K562 (cell line): ENCODE results near the gene SDC3. TPM values are rescaled to one million over a fixed set of nuclear protein-coding genes. Genes with fewer than 3 reads are reported as not detected.

Source experiments
- ARID1B ChIP-seq: fragments of 450-650 bp; IDR thresholded peaks from 2 replicates; pipeline ENCODE4 v1.6.1; 2016; ENCODE audit warnings: antibody characterized with exemption, mild to moderate bottlenecking, inconsistent platforms
- BHLHE40 ChIP-seq: IDR thresholded peaks from 2 replicates; pipeline ENCODE4 v1.6.1; 2011; ENCODE audit warnings: low read length, improper control_type of control experiment
- EP400 ChIP-seq: fragments of 450-650 bp; IDR thresholded peaks from 2 replicates; pipeline ENCODE4 v1.6.1; 2017; ENCODE audit warnings: antibody characterized with exemption, mild to moderate bottlenecking, moderate library complexity
- GATAD2A ChIP-seq: fragments of 450-650 bp; IDR thresholded peaks from 2 replicates; pipeline ENCODE4 v1.6.1; 2017
- MYNN ChIP-seq, 2 experiments: sonication (generic); formaldehyde crosslinking in 1 of 2; IDR thresholded peaks; 2 replicates each; pipeline versions ENCODE4 v1.5.0 to v1.6.1; 2016 to 2020; ENCODE audit warnings: antibody characterized with exemption in 1 of 2, missing genetic modification reagents in 1 of 2
- ZKSCAN8 ChIP-seq: fragments of 200-800 bp; sonication (Bioruptor generic); IDR thresholded peaks from 2 replicates; pipeline ENCODE4 v1.6.1; 2016; ENCODE audit warnings: missing genetic modification characterization, missing compliant biosample characterization
- ZNF184 ChIP-seq: sonication (generic); formaldehyde crosslinking; IDR thresholded peaks from 2 replicates; pipeline ENCODE4 v1.5.0; 2020; ENCODE audit warnings: missing genetic modification reagents
- ZNF23 ChIP-seq: fragments of 250-450 bp; sonication (Bioruptor Pico); IDR thresholded peaks from 2 replicates; pipeline ENCODE4 v1.4.0; 2020; ENCODE audit warnings: mild to moderate bottlenecking
- ZNF785 ChIP-seq: fragments of 250-450 bp; sonication (Bioruptor Pico); IDR thresholded peaks from 2 replicates; pipeline ENCODE4 v1.4.0; 2020; ENCODE audit warnings: mild to moderate bottlenecking
- polyA plus RNA-seq, 8 experiments: library from polyadenylated mRNA; depleted of rRNA in 4 of 8; stranded (reverse) in 5 of 8; unstranded in 3 of 8; fragments of >200 nt; fragmentation: Nextera tagmentation in 2 of 8; fragmentation: Illumina TruSeq in 1 of 8; extraction: Ambion mirVana in 2 of 8; extraction: Trizol in 1 of 8; gene quantifications; 2 replicates each; pipeline versions ENCODE4 v1.2.1 to v1.2.3, GENCODE V29; 2011 to 2014; ENCODE audit warnings: inconsistent platforms in 1 of 8, missing spikeins in 1 of 8
- total RNA-seq, 7 experiments: library from RNA; depleted of rRNA in 6 of 7; stranded (reverse); fragments of >200 nt in 6 of 7; fragmentation: Illumina TruSeq in 2 of 7; extraction: Trizol in 2 of 7; gene quantifications; 2 replicates each; pipeline versions ENCODE4 v1.2.1 to v1.2.3, GENCODE V29; 2011 to 2021; ENCODE audit warnings: low replicate concordance in 1 of 7
- TF ChIP-seq, protein P1 (sequence below): fragments of 450-650 bp; IDR thresholded peaks from 2 replicates; pipeline ENCODE4 v1.6.1; 2016; ENCODE audit warnings: mild to moderate bottlenecking
- TF ChIP-seq, protein P2 (sequence below): fragments of 450-650 bp; IDR thresholded peaks from 2 replicates; pipeline ENCODE4 v1.6.1; 2016
- TF ChIP-seq, protein P3 (sequence below): sonication (generic); formaldehyde crosslinking; IDR thresholded peaks from 2 replicates; pipeline ENCODE4 v1.8.1; 2023; ENCODE audit warnings: mild to moderate bottlenecking, missing genetic modification reagents
- TF ChIP-seq, protein P4 (sequence below): fragments of 250-450 bp; sonication (Bioruptor Pico); IDR thresholded peaks from 2 replicates; pipeline ENCODE4 v1.4.0; 2020; ENCODE audit warnings: mild to moderate bottlenecking, moderate library complexity
- TF ChIP-seq, protein P5 (sequence below): conservative IDR thresholded peaks from 2 replicates; pipeline ENCODE4 v1.6.1; 2011; ENCODE audit warnings: low read depth, mild to moderate bottlenecking, low read length; ENCODE audit not compliant: control insufficient read depth
- TF ChIP-seq, protein P6 (sequence below): sonication (generic); formaldehyde crosslinking; IDR thresholded peaks from 2 replicates; pipeline ENCODE4 v1.8.0; 2022; ENCODE audit warnings: missing genetic modification reagents, mild to moderate bottlenecking, moderate library complexity, borderline replicate concordance

The SDC3 gene
- total and polyA plus RNA-seq, 9 of the 15 experiments (the other 6 are each of a cell fraction or from before 2014, with no cell fraction given) = 0.38 to 44.1 (median 12.1) TPM

DNA sequence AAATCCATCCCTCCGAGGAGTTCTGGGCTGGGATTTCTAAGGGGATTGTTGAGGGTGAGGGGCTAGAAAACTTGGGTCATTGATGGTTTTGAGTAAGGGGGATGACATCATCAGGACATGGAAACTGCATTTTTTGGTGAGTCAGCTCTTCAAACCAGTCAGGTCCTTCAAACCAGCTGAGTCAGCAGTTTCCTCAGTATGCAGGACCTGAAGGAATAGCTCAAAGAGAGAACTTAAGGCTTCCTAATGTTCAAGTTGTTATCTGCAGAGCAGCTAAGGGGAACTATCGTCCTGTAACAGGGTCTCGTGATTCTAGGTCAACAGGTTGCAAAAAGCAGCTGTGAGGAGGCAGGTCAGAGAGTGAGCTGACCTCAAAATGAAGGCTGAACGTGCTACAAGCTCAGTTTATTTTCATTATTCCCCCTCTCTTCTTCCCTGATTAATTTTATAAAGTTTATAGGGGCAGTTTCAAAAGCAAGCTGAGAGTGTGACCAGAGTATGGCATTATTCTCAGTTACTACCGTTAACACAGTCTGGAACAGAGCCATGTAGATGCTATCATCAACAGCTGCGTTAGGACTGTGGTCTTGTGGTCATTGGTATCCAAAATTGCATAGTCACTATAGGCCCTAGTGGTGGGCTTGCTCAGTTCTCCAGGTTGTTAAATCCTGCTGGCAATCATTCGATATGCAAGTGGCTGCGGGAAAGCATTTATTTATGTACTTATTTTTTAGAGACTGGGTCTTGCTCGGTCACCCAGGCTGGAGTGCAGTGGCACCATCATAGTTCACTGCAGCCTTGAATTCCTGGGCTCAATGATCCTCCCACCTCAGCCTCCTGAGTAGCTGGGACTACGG, 10.7 kb upstream of the SDC3 start (continued):
- TF ChIP-seq, protein P1, sequence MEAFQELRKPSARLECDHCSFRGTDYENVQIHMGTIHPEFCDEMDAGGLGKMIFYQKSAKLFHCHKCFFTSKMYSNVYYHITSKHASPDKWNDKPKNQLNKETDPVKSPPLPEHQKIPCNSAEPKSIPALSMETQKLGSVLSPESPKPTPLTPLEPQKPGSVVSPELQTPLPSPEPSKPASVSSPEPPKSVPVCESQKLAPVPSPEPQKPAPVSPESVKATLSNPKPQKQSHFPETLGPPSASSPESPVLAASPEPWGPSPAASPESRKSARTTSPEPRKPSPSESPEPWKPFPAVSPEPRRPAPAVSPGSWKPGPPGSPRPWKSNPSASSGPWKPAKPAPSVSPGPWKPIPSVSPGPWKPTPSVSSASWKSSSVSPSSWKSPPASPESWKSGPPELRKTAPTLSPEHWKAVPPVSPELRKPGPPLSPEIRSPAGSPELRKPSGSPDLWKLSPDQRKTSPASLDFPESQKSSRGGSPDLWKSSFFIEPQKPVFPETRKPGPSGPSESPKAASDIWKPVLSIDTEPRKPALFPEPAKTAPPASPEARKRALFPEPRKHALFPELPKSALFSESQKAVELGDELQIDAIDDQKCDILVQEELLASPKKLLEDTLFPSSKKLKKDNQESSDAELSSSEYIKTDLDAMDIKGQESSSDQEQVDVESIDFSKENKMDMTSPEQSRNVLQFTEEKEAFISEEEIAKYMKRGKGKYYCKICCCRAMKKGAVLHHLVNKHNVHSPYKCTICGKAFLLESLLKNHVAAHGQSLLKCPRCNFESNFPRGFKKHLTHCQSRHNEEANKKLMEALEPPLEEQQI = peak; percentile 49; the same call in 1 of the 2 replicates
- TF ChIP-seq BHLHE40 = peak; percentile 96
- TF ChIP-seq, protein P2, sequence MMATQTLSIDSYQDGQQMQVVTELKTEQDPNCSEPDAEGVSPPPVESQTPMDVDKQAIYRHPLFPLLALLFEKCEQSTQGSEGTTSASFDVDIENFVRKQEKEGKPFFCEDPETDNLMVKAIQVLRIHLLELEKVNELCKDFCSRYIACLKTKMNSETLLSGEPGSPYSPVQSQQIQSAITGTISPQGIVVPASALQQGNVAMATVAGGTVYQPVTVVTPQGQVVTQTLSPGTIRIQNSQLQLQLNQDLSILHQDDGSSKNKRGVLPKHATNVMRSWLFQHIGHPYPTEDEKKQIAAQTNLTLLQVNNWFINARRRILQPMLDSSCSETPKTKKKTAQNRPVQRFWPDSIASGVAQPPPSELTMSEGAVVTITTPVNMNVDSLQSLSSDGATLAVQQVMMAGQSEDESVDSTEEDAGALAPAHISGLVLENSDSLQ = peak; percentile 48
- 0 out of 2 replicates have a peak, but pooled peaks have one; percentile 56 for TF ChIP-seq ZKSCAN8 (CRISPR knock-in tag)
- TF ChIP-seq ARID1B = peak; percentile 91
- TF ChIP-seq ZNF23 (CRISPR knock-in tag) = no peak
- no peak for TF ChIP-seq MYNN (IDR thresholded peaks at IDR 0.05)
- TF ChIP-seq MYNN (CRISPR knock-in tag; IDR thresholded peaks at IDR 0.05) = no peak
- TF ChIP-seq ZNF785 = no peak
- TF ChIP-seq ZNF184 = no peak
- TF ChIP-seq, protein P3, sequence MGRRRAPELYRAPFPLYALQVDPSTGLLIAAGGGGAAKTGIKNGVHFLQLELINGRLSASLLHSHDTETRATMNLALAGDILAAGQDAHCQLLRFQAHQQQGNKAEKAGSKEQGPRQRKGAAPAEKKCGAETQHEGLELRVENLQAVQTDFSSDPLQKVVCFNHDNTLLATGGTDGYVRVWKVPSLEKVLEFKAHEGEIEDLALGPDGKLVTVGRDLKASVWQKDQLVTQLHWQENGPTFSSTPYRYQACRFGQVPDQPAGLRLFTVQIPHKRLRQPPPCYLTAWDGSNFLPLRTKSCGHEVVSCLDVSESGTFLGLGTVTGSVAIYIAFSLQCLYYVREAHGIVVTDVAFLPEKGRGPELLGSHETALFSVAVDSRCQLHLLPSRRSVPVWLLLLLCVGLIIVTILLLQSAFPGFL (CRISPR knock-in tag) = no peak
- TF ChIP-seq, protein P4, sequence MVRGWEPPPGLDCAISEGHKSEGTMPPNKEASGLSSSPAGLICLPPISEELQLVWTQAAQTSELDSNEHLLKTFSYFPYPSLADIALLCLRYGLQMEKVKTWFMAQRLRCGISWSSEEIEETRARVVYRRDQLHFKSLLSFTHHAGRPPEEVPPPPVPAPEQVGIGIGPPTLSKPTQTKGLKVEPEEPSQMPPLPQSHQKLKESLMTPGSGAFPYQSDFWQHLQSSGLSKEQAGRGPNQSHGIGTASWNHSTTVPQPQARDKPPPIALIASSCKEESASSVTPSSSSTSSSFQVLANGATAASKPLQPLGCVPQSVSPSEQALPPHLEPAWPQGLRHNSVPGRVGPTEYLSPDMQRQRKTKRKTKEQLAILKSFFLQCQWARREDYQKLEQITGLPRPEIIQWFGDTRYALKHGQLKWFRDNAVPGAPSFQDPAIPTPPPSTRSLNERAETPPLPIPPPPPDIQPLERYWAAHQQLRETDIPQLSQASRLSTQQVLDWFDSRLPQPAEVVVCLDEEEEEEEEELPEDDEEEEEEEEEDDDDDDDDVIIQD (CRISPR knock-in tag) = no peak
- TF ChIP-seq EP400 = peak; percentile 74
- TF ChIP-seq, protein P5, sequence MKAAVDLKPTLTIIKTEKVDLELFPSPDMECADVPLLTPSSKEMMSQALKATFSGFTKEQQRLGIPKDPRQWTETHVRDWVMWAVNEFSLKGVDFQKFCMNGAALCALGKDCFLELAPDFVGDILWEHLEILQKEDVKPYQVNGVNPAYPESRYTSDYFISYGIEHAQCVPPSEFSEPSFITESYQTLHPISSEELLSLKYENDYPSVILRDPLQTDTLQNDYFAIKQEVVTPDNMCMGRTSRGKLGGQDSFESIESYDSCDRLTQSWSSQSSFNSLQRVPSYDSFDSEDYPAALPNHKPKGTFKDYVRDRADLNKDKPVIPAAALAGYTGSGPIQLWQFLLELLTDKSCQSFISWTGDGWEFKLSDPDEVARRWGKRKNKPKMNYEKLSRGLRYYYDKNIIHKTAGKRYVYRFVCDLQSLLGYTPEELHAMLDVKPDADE = no peak
- TF ChIP-seq, protein P6, sequence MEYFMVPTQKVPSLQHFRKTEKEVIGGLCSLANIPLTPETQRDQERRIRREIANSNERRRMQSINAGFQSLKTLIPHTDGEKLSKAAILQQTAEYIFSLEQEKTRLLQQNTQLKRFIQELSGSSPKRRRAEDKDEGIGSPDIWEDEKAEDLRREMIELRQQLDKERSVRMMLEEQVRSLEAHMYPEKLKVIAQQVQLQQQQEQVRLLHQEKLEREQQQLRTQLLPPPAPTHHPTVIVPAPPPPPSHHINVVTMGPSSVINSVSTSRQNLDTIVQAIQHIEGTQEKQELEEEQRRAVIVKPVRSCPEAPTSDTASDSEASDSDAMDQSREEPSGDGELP (CRISPR knock-in tag) = peak; percentile 88
- peak; percentile 82; the same call in 1 of the 2 replicates for TF ChIP-seq GATAD2A
